Central memory CD4-positive, alpha-beta T cell (primary cell): ENCODE results near the gene LIPM.

Source experiments
- DNase-seq: peaks from one replicate; pipeline ENCODE4 v3.0.0; 2022
- total RNA-seq, 3 experiments: gene quantifications; one replicate each; lab custom pipeline; 2026; lab: John Stamatoyannopoulos, UW

LIPM gene, protein sequence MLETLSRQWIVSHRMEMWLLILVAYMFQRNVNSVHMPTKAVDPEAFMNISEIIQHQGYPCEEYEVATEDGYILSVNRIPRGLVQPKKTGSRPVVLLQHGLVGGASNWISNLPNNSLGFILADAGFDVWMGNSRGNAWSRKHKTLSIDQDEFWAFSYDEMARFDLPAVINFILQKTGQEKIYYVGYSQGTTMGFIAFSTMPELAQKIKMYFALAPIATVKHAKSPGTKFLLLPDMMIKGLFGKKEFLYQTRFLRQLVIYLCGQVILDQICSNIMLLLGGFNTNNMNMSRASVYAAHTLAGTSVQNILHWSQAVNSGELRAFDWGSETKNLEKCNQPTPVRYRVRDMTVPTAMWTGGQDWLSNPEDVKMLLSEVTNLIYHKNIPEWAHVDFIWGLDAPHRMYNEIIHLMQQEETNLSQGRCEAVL
- total RNA-seq: 0 reads per million in 3 experiments

DNA sequence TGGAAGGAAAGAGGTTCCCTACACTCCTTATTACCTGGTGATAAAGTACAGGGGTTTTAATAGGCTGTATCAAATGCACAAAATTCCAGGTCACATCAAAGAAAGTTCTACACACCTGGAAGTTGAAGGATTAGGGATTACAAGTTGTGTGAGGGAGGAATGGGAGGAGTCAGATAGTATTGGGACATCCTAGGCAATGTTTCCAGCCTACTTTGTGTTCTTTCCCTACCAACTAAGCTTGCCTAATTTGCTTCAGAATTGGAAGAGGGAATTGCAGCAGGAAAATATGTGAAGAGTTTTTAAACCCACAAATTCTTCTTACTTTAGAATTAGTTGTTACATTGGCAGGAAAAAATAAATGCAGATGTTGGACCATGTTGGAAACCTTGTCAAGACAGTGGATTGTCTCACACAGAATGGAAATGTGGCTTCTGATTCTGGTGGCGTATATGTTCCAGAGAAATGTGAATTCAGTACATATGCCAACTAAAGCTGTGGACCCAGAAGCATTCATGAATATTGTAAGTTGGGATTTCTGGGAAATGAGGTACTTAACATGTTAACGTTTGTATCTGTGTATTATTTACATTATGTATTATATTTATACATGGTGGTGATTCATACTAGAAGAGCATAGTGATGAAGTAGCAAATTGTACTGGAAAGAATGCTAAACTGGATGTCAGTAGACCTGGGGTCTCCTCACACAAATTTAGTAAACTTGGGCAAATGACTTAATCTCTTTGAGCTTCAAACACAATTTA, at the start of gene LIPM:
Gene LIPM, plus strand, starts transcription at position 208 of the 763 bp plus-strand sequence. Its CDS starts 167 bp downstream, at position 375.
- DNase-seq: no peak

DNA sequence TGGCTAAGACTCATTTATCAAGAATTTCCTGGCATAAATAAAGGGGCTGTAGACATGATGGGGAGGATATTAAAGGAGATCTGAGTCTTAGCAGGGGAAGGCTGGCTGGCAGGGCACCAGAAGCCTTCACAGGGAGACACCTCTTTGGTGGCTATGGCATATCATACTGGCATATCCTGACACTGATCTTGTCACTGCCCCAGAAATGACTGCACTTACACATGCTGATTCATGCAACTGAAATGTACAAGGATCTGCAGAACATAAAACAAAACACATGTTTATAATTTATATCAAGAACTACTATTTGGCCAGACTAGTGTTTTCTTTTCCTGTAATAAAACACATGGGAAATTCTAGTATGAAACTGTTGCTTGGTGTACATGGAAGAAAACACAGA, 48.2 kb upstream of the LIPM start:
- no peak for DNase-seq

DNA sequence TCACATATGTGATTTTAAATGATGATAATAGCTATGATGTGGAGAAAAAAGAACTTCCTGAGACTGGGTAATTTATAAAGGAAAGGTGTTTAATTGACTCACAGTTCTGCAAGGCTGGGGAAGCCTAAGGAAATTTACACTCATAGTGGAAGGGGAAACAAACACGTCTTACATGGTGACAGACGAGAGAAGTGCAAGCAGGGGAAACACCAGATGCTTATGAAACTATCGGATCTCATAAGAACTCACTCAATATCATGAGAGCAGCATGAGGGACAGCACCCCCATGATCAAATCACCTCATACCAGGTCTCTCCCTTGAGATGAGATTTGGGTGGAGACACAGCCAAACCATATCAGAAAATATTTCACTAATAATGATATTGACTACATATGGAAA, 46.8 kb upstream of the LIPM start:
- DNase-seq: no peak

DNA sequence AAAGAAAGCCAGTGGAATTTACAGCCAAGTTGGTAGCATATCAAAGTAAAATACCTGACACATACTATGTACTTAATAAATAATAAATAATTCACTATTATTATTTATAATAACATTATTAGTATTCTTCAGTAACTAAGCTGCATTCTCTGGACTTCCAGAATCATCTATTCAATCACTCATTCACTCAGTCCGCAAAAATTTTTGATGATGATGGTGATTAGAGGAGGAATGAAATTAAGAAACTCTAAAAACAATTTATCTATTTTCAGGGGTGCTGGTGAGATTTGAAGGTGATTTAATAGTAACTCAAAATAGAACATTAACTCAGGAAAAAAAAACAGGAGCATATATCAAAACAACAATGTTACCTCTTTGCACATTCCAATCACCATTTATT, 45.9 kb upstream of the LIPM start:
- DNase-seq: no peak

DNA sequence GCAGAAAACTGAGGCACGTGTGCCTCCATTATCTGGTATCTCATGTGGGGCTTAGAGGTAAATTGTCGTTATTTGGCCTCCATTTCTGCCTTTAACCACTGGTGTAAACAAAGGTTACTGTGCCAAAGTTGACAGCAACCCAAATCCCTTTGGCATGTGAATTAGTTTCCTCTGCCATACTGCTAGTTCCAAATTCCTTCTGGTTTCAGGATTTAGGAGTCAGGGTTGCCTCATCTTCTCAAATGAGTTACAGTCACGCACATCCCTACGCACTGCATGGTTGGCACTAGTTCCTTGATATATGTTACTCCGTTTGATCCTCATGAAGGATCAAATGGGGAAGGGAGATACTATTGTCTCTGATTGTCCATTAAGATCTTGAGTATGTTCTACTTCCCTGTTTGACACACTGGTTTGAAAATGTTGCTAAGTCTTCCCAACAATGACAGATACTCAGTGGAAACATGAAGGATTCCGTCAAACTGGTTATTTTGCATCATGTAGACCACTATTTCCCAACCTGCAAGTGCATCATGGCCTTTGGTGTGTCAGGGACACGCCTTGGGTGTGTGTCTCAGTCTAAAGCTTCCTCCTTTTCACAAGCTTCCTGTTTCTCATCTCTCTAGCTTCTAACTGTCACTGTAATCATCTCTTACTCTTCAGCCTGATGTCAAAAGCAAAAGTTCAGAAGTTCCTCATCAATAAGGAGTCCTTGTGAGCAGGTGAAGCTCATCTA, 43.0 kb upstream of the LIPM start, which contains the start of gene LIPN:
Gene LIPN, plus strand, starts transcription at position 655 of the 736 bp plus-strand sequence. CDS start 1,386 bp downstream, outside the sequence.
- DNase-seq: no peak

DNA sequence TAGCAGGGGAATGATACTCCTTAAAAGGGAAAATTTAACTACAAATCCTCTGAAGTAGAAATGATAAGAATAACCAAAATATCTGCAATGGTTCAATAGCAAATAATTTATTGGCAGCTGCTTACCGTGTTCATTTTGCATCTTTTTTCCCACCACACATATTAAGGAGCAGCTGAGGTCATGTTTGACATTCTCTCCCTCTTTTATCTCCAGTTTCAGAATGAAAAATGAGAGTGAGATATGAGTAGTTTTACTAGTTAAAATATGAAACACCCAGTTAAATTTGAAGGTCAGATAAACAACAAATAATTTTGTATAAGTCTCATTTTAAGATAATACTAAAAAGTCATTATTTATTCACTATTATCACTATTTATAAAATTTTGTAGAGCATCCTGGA, 39.6 kb upstream of the LIPM start:
- no peak for DNase-seq

DNA sequence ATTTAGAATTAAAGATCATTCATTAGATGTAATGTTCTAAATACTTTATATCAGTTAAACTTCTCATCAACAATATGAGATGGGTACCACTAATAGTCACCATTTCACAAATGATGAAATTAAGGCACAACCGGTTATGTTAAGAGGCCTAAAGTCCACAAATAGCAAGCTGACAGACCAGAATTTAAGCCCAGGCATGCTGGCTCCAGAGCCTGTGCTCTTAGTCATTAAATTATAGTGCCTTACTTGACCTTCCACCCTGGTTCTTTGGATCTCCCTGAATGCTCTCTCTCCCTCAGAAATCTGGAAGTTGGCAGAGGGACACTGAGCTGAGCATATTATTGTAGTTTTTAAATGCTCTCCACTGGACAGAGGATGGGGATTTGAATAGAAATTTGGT, 39.1 kb upstream of the LIPM start:
- DNase-seq: no peak

DNA sequence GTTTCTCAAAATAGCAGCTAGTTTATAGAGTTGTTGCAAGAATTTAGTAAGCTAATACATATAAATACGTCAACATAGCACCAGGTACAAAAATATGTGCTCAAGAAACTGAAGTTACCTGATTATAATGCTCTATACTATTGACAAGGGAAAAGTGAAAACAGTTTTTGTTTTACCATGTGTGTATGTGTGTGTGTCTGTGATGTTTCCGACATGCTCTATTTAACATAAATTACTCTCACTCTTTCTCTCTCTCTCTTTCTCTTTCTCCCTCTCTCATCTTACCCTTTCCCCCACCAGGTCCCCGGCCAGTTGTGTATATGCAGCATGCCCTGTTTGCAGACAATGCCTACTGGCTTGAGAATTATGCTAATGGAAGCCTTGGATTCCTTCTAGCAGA, 38.4 kb upstream of the LIPM start:
- no peak for DNase-seq

DNA sequence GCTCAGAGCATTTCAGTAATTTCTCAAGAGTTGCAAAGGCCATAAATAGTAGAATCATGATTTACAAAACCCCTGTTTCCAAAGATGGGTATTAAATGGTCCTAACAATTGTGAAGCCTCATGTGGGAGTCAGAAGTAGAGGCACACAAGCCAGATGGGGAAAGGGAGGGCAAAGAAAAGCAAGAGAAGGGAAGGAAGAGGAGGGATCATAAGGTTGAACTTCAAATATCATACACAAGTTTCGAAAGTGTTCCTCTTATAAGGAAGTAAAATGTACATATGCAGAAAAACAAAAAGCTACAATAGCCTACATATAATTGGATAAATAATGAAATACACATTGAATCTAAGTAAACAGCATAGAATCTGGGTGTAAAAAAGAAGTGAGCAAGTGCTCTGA, 36.7 kb upstream of the LIPM start:
- no peak for DNase-seq

DNA sequence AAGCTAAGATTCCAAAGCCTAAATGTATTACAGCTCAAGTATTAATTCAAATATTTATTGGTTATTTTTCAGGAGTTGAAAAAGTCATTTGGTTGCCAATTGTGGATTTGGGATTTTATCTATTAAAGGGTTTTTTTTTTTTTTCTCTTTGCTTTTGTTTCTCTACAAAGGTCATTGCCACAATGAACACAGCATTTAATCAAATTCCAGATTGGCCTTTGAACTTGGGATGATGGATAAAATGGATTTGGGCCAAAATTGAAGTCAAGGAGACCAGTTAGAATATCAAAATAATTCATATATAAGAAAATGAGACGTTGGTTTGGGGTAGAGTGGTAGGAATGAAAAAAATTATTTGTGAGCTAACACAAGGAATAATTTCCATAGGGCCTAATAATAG, 33.1 kb upstream of the LIPM start:
- no peak for DNase-seq

DNA sequence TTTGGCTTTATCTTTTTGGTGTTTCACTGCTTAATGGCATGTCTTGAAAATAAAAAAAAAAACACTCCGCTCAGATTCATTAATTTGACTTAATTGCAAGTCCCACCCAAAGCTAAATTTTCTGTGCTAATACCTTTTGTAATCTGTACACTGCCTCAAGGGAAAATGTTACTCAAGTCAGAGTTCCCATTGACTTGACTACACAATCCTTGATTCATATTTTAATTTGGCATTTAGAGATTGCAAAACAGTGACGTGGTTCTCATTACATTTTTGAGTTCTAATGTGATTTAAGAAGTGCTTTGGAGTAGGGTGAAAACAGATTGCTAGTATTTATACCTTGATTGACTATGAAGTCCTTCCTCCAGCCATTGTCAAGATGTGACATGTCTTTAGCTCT, 21.3 kb upstream of the LIPM start:
- no peak for DNase-seq

DNA sequence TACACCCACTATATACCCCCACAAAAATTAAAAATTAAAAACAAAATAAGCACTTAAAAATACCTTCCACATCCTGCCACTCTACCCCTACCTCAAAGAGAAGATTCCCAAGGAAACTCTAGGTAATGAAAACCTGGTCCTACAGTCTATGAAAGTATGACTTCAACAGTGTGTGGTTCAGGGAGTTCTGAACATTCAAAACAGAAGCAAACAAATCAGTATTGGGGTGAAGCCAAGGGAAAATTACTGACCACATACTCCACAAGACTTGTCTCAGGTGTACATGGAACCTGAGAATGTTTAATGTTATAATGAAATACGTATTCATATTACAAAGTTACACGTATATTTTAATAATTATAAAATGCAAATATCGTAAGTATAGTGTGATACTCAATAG, 20.3 kb upstream of the LIPM start:
- DNase-seq: no peak

DNA sequence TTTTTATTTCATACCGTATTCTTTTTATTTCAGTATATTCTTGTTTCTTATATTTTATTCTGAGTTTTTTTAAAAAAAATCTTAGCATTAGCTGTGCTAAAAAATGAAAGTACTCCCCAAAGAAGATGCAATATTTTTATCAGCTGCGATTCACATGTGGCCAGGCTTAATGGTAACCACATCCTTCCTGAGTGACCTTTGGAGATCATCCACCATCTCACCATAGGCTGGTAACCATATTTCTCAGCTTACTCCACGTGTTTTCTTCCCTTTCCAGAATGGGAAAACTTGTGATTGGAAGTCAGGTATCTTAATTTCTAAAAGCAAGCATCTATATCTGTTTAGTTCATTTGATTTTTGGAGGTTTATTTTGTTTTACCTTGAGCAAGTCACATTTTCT, 18.8 kb upstream of the LIPM start:
- no peak for DNase-seq

DNA sequence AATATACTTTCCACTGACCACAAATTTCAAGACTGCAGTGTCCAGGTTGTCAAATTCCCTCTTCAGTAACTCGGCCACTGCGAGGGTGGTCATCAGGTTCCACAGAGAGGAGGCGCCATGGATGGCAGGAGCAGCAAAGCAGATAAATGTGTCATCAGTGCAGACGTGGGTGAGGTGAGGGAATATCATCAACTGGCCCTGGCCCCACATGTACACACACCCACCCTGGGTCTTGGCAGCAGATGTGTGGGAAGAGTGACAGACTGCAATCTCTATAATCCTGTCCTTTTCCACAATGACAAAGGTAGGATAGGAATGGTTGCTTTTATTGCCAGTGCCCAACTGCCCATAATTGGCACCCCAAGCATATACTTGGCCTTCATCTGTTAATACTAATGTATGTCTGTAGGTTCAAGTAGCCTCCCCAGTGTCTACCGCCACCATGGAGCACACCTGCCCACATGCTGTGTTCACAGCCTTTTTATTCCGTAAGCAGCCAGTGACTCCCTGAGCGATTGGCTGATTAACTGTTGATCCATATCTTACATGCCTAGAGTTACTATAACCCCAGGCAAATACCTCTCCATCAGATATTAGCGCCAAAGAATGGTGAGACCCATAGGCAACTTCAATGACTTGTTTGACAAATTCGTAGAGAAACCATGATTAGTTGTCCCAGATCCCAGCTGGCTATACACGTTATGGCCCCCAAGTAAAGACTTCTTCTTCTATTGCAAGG, 16.3 kb upstream of the LIPM start:
- no peak for DNase-seq

DNA sequence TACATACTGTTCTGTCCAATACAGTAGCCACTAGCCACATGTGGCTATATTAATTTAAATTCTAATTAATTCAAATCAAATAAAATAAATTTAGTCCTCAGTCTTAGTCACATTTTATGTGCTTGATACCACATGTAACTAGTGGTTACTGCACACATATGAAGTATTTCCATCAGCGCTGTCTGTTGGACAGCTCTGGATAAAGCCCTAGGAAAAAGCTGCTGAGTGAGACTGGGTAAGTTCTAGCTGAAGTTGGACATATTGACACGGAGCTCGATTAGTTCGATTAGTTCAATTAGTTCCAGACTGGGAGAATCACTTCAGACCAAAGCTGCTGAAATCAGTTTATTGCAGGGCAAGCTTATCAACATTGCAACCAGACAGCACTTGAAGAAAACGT, 15.1 kb upstream of the LIPM start:
- no peak for DNase-seq

DNA sequence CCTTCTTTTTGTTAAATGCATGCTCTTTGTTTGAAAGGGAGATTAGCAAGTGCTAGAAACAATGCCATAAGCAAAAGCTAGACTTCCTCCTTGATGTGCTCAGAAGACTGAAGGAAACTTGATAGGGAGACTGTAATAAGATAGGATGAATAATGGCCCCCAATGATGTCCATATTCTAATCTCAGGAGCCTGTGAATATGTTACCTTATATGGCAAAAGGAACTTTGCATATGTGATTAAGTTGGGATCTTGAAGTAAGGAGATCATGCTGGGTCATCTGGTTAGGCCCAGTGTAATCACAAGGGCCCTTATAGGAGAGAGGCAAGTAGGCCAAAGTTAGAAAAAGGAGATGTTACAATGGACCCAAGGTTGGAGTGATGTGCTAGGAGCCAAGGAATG, 13.6 kb upstream of the LIPM start:
- no peak for DNase-seq

DNA sequence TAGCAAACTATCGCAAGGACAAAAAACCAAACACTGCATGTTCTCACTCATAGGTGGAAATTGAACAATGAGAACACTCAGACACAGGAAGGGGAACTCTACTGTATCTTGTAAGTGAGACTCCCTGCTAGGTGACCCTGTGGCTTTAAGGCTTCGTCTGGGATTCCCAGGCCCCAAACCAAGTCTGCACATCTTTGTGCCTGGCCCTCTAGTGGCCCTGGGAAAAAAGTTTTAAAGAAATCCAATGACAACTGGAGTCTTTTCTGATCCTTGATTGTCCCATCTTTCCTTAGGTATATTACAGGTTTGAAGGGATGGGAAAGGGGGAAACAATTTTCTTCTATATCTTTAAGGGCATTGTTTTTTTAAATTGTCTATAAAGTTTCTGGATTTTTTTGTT, 10.6 kb upstream of the LIPM start:
- no peak for DNase-seq

DNA sequence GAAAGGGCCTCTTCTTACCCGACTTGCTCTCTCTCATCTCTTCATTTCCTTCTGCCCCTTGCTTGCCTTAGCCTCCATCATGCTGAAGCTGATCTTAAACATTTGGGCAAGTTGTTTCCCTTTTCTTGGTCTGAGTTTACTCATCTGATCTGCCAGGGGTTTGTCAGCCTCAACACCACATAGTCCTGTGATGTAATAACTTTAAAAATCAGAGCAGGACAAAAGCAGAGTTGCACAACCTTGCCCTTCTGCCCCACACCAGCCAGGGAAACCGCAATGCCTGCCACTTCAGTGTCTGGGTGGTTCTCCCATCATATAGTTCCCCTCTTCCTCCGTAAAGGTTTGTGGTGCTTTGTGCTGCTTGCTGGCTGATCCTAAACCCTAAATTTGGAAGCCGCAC, 9.9 kb upstream of the LIPM start:
- DNase-seq: no peak

DNA sequence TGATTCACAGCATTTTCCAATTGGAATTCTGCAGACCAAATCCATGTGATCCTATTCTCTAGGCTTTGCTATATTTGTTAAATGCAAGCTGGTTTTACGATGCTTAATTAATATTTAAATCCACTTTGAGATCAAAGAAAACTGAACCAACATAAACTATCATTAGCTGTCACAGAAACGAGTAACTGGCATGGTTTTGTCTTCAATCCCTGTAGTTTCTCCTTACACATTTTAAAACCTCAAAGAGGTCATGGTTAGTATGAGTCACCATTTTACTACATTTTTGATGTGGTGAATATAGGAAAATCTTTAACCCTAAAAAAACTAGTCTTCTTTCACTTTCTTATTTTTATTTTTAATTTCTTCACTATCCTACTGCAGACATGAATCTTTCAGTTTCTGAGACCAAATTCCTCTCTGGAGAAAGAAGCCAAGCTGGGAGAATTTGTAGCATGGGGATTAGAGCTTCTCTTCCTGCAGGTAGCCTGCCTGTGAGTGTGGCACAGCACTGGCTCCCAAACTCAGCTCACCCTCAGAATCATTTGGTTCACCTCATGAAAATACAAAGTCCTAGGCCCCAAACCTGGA, 8.7 kb upstream of the LIPM start:
- DNase-seq: peak; percentile 29

DNA sequence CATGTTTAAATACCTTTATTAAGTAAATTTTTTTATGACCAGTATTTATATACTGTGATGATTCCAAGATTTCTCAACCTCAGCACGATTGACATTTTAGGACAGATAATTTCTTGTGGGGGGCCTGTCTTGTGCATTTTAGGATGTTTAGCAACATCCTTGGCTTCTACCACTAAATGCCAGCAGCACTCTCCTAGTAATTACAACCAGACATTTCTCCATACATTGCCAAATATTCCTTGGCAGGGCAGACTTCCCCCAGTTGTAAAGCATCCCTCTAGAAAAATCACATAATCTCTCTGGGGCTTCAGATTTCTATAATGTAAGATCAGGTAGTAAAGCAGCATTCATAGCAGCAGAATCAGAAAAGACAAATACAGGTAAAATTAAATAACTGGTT, 7.8 kb upstream of the LIPM start:
- DNase-seq: no peak

DNA sequence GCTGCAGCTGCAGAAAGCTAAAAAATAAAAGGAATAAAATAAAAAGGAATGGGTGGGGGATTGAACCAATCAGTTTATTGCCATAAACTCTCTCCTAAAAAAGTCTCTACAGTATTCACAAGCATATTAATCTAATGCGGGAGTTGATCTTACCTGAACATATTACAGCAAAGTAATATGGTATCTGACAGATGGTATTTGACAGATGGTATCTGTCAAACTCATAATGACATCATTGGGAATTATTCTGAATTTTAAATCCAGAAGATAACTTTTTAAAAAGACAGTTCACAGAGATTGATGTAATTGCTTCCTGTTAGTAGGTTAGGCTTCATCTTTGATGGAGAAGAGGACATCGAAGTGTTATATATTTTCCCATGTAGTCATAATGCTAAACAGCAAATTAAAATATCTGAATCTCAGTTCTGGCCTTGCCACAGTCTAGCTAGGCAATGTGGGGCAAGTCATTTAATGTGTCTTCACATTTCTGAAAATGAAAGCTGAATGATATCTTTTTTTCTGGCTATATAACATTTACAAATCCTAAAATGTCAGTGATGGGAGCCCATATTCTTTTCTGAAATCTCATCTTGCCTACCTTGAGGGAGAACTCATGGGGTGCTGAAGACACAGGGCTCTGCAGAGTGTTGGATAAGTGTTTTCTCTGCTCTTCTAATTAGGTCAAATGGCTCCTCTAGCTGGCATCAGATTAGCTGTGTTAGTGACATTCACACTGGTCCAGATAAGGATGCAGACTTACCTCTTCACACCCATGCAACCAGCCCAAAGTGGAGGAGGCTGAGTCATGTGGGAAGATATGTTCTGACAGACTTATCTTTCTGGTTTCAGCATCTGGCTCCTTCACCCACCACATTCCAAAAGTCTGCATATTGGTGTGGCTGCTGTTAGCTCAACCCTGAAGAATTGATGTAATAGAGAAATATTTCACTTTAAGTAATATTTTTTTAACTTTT, 2.1 kb upstream of the LIPM start:
- no peak for DNase-seq
